VCaP (cell line): ENCODE data around the gene TNFRSF21.
"Not testable (repeated sequence)": the region's sequence is repeated elsewhere in the genome, so short reads cannot be mapped to it uniquely, and the experiment has no call there.

Experiments used
- H3K27ac ChIP-seq: fragments of 450-650 bp; 2 replicates; pipeline ENCODE4 v1.5.1; 2017
- TF ChIP-seq, protein P1 (sequence below): fragments of 450-650 bp; conservative IDR thresholded peaks from 2 replicates; pipeline ENCODE4 v1.5.1; 2017; ENCODE audit warnings: mild to moderate bottlenecking, moderate library complexity

TNFRSF21 gene

DNA sequence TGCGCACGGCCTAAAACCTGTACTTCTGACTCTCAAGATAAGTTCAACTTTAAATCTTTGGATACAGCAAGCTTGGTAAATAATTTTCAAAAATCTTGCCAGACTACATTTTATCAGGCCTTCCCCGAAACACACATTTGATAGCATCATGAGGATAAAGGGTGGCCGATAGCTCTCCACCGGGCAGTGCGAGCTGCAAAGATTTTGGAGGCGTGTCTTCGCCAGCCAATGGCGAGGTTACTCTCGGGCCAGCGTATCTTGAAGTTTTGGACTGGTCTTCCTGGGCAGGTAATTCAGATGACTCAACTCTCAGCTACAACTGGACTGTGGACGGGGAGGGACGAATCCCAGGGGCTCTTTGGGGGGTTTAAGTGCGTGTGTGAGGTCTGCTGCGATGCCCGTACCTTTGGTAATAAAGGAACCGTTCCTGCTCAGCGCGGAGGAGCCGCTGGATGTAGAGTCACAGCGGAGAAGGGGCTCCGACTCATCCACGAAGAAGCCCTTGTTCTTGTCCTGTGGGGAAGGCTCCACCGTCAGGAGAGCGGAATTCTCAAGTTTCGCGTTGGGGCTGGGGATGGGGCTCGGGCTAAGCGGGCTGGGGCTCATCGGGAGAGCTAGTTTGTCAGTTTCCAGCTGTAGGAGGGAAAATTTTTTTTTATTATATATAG, 75.3 kb downstream of the TNFRSF21 start:
- H3K27ac ChIP-seq: no peak overlapping the region
- TF ChIP-seq, protein P1, sequence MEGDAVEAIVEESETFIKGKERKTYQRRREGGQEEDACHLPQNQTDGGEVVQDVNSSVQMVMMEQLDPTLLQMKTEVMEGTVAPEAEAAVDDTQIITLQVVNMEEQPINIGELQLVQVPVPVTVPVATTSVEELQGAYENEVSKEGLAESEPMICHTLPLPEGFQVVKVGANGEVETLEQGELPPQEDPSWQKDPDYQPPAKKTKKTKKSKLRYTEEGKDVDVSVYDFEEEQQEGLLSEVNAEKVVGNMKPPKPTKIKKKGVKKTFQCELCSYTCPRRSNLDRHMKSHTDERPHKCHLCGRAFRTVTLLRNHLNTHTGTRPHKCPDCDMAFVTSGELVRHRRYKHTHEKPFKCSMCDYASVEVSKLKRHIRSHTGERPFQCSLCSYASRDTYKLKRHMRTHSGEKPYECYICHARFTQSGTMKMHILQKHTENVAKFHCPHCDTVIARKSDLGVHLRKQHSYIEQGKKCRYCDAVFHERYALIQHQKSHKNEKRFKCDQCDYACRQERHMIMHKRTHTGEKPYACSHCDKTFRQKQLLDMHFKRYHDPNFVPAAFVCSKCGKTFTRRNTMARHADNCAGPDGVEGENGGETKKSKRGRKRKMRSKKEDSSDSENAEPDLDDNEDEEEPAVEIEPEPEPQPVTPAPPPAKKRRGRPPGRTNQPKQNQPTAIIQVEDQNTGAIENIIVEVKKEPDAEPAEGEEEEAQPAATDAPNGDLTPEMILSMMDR: no peak

DNA sequence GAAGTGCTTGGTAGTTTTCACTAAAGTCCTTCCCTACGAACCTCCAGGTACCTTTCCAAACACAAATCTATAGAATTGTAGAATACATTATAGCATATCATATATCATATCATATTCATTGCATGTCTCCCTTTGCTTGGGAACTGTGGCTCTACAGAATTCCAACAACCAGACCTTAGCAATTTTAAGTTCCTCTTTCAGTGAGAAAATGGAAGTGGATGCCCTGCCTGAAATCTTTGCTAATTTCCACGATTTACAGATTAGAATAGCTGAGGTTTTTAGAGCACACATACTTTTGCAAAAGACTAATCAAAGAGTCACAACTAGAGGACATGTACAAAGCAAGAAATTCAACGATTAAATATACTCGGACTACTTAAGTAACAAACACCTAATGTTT, 78.6 kb downstream of the TNFRSF21 start:
- H3K27ac ChIP-seq: peak overlapping the region; percentile 35; the same call in 1 of the 2 replicates
- TF ChIP-seq, protein P1: no peak

DNA sequence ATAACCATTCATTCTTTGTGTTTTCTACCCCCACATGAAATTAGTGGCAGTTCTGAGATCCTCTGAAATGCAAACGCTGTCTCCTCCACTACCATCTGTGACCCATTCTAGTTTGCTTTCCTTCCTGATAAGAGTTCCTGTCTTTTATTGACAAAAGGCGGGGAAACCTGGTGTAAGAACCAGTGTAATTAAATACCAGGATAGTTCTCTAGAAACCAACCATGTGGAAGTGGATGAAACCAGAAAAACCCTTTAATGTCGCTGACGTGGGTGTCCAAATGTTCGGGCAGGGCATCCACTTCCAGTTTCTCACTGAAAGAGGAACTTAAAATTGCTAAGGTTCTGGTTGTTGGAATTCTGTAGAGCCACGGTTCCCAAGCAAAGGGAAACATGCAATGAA, 79.1 kb downstream of the TNFRSF21 start:
- H3K27ac ChIP-seq: peak overlapping the region; percentile 35
- TF ChIP-seq, protein P1: no peak

DNA sequence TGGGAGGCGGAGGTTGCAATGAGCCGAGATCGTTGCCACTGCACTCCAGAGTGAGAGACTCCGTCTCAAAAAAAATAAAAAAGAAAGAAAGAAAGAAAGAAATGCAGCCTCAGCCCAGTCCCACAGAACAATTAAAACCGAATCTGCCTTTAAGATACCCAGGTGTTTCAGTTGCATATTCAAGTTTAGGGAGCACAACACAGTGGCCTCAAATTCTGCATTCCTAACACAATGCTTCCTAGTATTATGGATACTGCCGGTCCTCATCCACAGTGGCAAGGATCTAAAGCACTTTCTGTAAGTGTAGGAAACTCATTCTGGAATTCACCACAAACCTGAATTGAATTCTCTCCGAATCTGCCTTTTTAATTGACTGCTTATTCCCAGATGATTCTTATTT, 80.5 kb downstream of the TNFRSF21 start:
- TF ChIP-seq, protein P1: no peak
- no peak overlapping the region for H3K27ac ChIP-seq

DNA sequence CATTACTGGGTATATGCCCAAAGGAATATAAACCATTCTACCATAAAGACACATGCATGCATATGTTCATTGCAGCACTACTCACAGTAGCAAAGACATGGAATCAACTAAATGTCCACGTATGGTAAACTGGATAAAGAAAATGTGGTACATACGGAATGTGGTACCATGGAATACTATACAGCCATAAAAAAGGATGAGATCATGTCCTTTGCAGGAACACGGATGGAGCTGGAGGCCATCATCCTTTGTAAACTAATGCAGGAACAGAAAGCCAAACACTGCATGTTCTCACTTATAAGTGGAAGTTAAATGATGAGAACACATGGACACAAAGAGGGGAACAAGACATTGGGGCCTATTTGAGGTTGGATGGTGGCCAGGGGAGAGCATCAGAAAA, 81.6 kb downstream of the TNFRSF21 start:
- not testable (repeated sequence) for H3K27ac ChIP-seq

DNA sequence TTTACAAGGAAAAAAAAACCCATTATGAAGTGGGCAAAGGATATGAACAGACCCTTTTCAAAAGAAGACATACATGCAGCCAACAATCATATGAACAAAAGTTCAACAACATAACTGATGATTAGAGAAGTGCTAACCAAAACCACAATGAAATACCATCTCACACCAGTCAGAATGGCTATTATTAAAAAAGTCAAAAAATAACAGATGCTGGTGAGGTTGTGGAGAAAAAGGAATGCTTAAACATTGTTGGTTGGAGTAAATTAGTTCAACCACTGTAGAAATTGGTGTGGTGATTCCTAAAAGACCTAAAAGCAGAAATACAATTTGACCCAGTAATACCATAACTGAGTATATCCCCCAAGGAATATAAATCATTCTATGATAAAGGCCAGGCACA, 86.5 kb downstream of the TNFRSF21 start:
- not testable (repeated sequence) for H3K27ac ChIP-seq

DNA sequence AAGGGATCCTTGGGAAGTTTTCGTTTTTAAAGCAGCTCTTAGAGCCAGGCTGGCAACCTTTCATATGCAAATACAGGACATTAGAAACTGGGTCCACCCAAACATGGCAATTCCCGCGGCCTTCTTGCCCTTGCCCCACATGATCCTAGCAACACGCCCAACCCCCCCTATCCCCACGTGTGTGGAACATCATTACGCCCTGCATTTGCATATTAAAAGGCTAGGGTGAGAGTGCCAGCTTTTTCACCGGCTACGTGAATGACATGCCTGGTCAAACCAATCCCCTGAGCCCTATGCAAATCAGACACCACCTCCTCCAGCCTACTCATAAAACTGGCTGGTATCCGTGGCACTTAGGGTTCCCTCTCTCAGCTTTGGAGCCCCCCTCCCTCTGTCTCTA, 88.1 kb downstream of the TNFRSF21 start:
- TF ChIP-seq, protein P1: no peak
- H3K27ac ChIP-seq: no peak overlapping the region

DNA sequence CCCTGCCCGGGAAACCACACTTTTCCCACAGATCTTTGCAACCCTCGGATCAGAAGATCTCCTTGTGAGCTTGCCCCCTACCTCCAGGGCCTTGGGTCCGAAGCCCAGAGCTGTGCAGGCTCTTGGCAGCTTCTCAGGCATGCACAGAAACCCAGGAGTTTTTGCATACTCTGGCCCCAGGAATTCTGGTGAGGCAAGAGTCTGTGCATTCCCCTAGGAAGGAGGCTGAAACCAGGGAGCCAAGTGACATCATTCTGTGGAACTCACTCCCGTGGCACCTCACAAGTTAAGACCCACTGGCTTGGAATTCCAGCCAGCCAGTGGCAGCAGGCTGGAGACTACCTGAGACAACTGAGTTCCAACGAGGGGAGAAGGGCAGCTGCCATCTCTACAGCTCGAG, 100.1 kb downstream of the TNFRSF21 start:
- no peak overlapping the region for H3K27ac ChIP-seq
- TF ChIP-seq, protein P1: no peak

DNA sequence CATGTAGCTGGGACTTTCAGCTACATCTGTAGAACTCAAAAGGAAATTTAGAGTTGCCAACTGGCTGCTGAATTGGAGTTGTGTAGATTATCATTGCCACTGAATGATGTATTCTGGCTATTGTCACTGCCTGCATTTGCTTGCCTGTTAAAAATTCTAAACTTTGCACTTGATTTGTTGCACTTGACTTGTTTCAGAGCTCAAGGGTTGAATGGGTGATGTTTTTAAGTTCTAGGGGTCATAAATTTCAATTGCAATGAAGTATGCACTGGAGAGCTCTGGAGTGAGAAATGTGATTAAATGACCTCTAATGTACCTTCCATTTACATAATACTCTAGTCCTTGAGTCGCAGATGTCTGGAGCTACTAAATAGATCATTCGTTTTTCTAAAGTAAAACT, 102.4 kb downstream of the TNFRSF21 start:
- peak overlapping the region; percentile 20 for H3K27ac ChIP-seq
- TF ChIP-seq, protein P1: no peak
